Stimulated activated CD4-positive, alpha-beta T cell treated with anti-CD3 and anti-CD28 coated beads, Interleukin-15, amount 100 ng/mL, for 24 hours (primary cell): ENCODE results near the gene USP25.

Experiments
- DNase-seq: peaks from one replicate; pipeline ENCODE4 v3.0.0-alpha.2; 2020

Gene USP25

DNA sequence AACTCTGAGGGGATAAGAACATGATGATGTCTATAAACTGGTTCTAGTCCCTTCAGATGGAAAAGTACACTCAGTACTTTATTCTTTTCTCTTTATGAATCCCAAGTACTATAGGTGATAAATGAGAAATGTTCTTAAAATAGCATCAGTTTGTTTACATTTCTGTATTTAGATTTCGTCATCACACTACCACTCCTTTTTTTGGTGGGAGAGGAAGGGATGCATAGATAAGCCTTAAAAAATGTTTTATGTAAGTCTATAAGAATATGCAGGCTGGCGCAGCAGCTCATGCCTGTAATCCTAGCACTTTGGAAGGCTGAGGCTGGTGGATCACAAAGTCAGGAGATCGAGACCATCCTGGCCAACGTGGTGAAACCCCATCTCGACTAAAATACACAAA, 144.8 kb downstream of the USP25 start:
- no peak for DNase-seq

DNA sequence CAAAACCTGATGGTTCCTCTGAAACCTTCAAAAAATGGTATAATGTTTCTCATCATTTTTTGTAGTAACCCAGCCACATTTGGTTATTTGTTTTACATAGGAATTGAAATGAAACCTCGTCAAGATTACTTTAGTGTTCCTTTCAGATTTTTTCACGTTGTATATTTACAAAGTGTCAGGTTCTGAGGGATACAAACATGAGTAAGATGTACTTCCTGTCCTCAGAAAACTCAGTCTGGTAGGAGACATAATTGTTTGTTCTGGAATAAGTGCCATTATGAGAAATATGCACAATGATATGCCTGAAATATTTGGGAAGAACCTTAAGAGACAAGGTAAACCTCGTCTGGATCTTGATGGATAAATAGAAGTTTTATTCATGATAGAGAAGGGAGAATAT, 145.5 kb downstream of the USP25 start:
- no peak for DNase-seq

DNA sequence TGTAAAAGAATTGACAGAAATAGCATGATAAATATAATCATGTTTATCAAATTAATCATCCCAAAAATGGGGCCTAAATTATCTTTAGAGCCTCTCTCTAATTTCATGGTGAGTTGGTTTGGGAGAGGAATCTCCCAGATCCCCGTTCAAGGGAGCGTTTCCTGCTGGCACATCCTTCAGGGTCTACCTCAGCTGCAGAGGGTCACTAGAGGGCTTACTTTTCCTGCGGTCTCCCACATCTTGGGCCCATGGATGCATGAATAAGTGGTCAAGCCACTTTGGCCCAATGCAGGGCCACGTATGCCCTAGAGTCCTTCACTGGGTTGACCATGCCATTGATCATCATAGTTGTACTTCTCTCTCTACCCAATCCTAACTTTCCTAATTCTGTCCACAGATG, 164.1 kb downstream of the USP25 start:
- no peak for DNase-seq

DNA sequence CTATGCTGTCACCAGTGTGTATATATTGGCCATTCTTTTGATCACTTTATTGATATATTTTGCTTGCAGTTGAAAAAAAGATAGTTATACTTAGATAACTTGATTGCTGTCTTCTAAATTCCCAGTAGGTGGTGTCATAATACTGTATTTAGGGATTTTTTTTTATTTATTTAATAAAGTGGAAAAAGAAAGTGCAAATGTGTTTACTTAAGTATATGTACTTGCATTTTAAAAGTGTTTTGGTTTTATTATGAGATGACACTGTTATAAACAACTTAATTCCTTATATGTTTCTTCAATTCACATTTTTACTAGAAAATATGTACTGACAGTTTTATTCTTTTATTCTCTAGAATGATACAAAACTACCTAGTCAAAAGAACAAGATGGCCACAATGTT, 164.8 kb downstream of the USP25 start:
- DNase-seq, result no peak

DNA sequence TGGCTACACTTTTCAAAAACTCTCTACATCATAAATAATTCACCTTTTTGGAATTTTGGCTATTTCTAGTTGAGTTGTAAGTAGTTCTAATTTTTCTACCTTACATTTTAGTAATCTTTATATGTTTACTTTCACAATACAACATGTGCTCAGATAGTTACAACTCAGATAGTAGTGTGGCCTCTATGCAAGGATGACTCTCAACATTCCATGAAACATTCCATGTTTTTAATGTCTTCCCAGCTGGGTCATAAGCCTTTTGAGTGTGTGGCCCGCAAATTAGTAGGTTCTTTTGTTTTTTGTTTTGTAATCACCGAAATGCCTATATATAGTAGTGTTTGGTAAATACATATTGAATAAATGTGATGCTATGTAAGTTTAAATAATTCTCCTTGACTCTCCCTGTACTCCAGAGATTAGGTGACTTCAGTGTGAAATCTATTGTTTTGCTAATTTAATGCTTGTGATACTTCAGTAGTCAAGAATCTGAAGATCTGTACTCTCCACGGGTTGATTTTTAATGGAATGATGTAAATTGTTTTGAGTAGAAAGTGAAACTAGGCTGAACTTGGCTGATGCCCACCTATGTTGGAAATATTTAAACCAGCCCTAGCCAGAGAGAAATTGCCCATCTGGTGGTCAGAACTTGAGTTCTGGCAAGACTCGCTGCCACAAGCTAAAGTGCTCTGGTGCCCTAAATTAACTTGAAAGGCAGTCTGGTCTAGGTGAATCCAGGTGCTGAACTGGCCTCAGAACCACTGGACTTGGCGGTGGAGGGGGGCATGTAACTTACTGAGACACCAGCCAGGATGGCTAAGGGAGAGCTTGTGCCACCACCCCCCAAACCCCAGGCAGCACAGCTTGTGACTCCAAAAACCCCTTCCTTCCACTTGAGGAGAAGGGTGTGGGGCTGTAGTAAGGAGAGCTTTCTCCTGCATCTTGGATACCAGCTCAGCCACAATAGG, 165.6 kb downstream of the USP25 start:
- DNase-seq, result no peak

DNA sequence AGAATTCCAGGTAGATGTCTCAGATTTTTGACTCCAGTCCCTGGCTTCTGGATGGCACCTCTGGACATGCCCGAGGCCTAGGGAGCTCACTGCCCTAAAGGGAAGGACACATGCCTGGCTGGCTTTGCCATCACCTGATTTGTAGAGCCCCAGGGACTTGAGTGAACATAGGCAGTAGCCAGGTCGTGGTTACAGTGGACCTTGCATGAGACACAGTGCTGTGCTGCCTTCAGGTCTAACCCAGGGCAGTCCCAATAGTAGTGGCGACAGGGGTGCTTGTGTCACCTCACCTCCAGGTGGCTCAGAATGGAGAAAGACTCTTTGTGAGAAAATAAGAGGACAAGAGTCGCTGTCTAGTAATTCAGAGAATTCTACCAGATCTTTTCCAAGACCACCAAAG, 166.7 kb downstream of the USP25 start:
- DNase-seq, result no peak

DNA sequence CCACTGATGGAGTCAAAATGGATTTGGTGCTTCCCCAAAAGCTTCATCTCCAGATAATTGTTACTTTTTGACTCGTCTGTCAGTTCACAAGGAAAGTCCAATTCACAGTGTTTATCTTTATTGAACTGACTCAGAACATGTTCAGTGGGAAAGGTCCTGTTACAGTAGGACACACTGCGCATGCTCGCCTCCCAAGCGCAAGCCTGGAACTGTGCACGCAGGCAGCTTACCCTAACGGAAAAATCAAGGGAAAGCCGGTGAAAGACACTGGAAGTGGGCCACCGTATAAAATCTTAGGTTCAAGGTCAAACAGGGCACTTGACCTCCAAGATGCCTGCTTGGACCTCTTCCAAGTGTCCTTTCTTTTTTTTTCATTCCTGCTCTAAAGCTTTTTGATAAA, 174.6 kb downstream of the USP25 start:
- no peak for DNase-seq

DNA sequence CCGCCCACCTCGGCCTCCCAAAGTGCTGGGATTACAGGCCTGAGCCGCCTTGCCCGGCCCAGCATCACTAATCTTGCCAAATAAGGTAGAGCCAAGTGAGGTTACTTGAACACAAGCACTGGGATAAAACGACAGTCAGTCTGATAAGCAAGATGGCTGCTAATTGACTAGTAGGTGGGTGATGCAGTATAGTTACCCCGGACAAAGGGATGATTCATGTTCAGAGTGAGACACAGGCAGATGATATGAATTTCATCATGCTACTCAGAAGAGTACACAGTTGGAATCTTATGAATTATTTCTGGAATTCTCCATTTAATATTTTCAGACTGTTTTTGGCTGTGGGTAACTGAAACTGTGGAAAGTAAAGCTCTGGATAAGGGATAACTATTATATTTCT, 178.4 kb downstream of the USP25 start:
- no peak for DNase-seq

DNA sequence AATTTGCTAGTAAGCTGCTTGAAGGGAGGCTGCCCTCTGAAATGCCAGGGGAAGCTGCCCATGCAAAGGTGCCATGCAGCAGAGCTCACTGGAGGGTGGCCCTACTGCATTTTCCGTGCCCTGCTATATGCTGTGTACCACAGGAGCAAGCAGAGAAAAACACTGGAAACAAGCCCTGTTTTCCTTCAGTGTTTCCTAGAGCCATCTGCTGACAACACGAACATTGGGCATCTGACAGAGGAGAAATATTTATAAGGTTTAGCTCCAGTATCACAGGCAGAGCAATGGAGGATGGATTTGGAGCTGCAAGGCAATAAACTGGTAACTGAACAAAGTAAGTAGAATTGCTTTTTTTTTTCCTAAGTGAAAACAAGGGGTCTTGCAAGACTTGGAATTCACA, 198.4 kb downstream of the USP25 start:
- DNase-seq, result no peak

DNA sequence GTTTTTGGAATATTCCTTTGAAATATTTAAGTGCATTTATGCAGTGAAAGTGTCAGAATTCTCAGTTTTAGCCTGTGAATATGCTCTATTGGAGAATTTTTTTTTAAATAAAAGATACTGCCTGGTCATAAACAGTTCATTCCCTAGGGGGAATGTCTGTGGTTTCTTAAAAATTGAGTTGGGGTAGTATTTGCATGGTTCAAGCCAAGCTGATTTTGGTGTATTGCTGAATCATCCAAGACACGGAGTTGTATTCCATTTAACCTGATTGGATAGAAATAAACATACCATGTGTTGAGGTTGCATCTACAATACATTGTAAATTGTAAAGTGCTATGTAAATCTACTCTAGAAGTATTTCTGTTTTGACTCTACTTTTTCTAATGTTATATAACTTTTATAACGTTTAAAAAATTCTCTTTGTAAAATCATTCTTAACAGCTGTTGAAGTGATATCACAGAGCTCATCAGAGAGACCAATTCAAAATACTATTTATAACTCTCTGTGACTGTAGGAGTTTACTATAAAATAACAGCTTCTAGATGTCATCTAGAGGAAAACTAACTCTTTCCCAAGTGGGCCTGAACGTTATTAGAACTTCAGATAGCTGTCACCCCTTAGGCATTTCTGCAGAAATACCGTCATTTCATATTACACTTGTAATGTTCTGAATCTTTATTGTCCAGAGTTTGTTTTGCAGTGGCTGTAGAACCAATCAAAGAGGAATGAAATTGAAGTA, 199.1 kb downstream of the USP25 start:
- DNase-seq, result no peak

DNA sequence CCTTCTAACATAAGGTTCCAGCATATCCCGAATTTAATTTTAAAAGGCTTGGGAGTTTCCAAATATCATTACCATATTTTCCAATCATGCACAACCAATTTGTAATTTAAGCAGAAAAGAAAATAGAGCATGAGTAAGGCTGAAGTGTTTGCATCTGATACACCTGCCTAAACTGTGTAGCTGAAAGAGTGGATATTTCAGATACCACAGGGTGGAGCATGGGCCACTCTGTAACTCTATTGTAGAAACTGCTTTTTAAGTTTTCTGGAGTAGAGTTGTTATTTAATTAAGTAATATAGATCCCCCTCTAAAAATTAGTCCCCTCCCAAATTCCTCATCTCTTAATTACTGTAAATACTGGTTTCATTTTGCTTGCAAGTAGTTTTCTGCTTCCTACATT, 199.8 kb downstream of the USP25 start:
- no peak for DNase-seq
